ENCODE data around the gene TPP2. TPM values are rescaled to one million over a fixed set of nuclear protein-coding genes. Genes with fewer than 3 reads are reported as not detected.

The TPP2 gene
- total RNA-seq, 1 donor from 2014 or later: 29.3 TPM

DNA sequence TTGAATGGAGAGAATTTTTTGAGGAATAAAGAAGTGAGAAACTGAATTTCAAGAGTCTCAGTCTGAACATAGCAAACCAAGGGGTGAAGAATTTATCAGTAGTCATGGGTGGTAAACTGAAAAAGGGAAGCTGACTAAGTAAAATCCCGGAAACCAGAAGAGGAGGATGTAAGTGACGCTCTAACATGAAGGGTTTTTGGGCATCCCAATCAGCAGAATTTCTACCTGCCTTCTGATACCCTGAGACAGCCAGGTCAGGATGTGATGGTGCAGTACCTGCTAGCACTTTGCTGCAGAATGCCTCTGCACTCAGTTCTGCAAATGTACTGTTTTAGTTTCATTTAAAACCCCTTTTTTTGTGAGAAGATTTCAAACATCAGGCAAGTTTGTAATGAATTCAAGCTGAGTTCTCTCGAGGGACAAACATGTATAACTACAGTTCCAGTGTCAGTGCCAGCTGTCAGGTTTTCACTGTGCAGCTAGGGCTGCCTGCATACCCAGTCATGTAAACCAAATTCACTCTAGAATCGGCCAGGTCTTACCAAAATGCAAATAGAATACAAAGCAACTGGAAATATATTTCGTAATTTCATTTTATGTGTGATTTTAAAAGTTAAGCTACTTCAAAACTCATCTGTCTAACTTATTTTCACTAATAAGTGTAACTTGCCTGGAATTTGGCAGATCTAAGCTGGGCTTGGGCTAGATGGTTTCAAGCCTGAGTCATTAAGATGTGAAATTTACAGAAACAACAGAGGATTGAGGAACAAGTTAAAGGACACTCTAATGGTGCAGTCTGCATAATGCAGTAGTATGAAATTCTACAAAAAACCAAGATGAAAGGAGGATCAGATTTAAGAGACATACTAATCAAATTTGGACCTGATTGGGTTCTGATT lies 84.3 kb downstream of the TPP2 start:
- intact Hi-C loops (cut with DNase I): no loop called here
- DNase-seq: no peak
- ATAC-seq (ENCODE audit: poor library complexity): no peak

- intact Hi-C loops (cut with DNase I): no loop called here
- DNase-seq (no peak), ATAC-seq (ENCODE audit: poor library complexity) (no peak)
These were observed 85.4 kb downstream of the TPP2 start for GRCh38 chr13:102682211-102682610.

DNA sequence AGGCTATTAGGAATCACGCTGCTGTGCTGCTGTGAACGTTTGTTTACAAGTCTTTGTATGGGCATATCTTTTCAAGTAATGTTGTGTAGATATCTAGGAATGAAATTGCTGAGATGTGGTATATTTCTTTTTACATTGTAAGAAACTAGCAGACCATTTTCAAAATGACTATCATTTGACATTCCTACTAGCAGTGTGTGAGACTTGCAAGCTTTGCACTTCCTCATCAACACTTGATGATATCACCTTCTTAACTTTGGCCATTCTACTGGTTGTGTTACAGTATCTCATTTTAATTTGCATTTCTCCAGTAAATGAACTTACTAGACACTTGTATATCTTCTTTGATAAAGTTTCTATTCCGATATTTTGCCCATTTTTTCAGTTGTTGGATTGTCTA lies 85.9 kb downstream of the TPP2 start:
- no peak for ATAC-seq (ENCODE audit: poor library complexity)
- intact Hi-C loops (cut with DNase I): no loop called here
- no peak for DNase-seq

DNA sequence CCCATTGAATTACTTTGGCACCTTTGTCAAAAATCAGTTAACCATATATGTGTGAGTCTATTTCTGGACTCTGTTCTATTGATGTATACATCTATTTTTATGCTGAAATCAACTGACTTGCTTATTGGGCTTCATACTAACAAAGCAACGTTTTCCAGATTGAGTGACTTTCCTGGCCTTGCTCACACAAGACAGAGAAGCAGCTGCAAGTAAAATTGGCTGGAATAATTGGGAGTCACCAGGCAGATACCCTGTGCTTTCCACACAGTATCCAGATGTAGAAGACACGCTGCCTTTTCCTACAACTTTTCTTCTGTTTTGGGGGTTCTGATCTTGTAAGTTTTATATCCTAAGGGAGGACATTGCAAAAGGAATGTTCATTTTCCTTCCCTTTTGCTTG lies 86.9 kb downstream of the TPP2 start:
- ATAC-seq (ENCODE audit: poor library complexity): no peak
- intact Hi-C loops (cut with DNase I): no loop called here
- DNase-seq: no peak

DNA sequence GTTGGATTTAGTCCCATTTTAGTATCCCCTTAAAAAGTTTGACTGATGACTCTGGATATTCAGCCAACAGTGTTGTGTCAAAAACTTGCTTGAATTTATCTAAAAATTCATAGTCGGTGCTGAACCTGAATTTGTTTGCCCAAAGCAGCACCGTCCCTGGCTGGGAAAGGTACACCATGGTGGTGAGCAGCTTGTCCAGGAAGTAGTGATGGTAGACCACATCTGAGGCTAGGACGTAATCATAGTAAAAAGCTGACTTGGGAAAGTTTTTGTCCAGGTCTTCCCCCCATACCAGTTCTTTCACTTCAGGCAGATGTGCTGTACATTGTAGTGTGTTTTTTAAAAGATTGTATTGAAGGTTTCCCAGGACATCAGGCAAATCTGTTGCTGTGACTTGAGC lies 89.2 kb downstream of the TPP2 start:
- intact Hi-C loops (cut with DNase I): no loop called here
- ATAC-seq (ENCODE audit: poor library complexity) (no peak), DNase-seq (no peak)

DNA sequence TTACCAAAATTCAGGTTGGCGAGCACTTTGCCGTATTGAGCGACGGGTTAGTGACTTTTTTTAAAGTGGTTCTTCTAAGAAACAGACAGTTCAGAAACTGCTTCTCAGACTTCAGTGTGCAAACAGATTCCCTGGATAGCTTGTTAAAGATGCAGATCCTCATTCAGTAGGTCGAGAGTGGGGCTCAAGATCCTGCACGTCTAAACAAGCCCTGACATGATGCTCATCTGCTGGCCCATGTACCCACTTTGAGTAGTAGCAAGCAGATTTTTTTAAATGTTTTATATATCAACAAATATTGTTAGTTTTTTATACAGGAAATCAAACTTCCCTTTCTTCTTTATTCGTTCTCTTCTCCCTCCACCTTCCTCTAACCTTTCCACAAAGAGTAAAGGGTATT lies 90.7 kb downstream of the TPP2 start:
- DNase-seq (no peak), ATAC-seq (ENCODE audit: poor library complexity) (no peak)
- intact Hi-C loops (cut with DNase I): no loop called here

- ATAC-seq (ENCODE audit: poor library complexity): no peak
- intact Hi-C loops (cut with DNase I): no loop called here
- no peak for DNase-seq
These were observed 91.7 kb downstream of the TPP2 start for GRCh38 chr13:102688306-102688973.

GRCh38 chr13:102690883-102691282 lies 94.1 kb downstream of the TPP2 start:
- no peak for ATAC-seq (ENCODE audit: poor library complexity)
- intact Hi-C loops (cut with DNase I): no loop called here

DNA sequence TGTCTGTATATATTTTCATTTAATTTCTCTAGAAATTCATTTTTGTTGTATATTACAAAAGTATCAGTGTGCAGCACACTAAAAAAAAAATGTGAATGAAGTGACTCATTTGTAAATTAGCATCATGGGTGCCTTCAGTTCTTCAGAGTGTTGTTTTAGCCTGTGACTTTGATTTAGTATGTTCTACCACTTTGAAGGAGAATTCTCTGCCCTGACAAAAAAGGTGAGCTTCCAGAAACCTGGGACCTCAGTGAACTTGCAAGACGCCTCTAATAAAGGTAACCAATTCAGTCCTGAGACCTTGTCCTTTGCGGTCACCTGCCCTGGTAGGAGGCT lies 95.7 kb downstream of the TPP2 start:
- ATAC-seq (ENCODE audit: poor library complexity) (no peak), DNase-seq (no peak)
- intact Hi-C loops (cut with DNase I): no loop called here

More at GRCh38 chr13:102690883-102691282, 94.1 kb downstream of the TPP2 start:
- no peak for DNase-seq

DNA sequence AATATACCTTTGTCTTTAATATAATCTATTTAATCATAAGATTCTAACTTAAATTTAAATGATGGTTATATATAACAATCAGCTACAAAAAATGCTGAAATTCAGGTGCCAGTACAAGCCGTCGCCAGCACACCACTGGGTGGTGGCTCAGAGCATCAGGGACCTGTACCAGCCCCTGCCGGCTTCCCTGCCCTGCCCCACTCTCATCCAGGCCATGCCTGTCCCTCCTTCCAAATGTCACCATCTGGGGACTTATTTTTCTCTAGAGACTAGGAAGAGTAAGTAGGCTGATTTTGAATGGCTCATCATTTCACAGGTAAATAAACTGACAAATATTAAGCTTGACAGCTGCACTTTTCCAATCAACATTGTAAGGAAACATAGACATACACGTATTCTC lies 96.5 kb downstream of the TPP2 start:
- no peak for ATAC-seq (ENCODE audit: poor library complexity)

GRCh38 chr13:102693776-102694175 lies 97.0 kb downstream of the TPP2 start:
- DNase-seq: no peak
- ATAC-seq (ENCODE audit: poor library complexity): no peak
- intact Hi-C loops (cut with DNase I): no loop called here

More for the DNA sequence above, 96.5 kb downstream of the TPP2 start:
- DNase-seq: no peak
- intact Hi-C loops (cut with DNase I): no loop called here

DNA sequence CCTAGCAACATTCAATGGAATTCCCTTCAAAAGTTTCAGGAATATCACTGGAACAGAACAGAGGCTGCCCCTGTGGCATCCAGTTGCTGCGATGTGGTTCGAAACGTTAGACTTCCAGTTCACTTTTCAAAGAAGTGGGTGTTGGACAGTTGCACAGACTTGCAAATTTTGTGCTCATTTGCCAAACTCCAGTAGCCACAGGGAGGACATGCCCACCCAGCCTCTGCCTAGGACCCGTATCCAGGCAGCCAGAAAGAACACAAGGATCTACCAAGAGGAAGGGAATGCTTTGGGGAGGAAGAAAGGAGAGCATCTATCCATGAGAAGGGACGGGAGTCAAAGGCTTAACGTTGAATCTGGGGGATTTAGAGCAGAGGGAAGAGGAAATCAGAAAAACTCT lies 98.2 kb downstream of the TPP2 start, which contains the start of gene METTL21C:
TSS of gene METTL21C (minus strand) at position 108 of the 400 bp plus-strand sequence. CDS start 546 bp downstream, outside the sequence.
- intact Hi-C loops (cut with DNase I): no loop called here
- DNase-seq (no peak), ATAC-seq (ENCODE audit: poor library complexity) (no peak)

DNA sequence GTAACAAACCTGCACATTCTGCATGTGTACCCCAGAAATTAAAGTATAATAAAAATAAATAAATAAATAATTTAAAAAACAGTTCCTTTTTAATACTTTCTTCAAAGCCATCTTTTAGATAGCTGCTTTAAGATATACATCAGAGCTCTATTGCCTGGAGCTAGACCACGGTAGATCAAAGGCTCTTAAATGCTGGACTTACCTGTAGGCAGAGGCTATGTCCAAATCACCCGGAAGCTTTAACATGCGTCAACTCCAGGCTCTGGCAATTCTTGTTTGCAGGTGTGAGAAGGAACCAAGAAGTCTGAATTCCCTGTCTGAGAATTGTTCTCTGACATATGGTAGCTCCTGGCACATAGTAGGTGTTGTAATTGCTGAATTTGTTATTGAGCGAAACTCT lies 99.7 kb downstream of the TPP2 start:
- intact Hi-C loops (cut with DNase I): no loop called here
- ATAC-seq (ENCODE audit: poor library complexity) (no peak), DNase-seq (no peak)

DNA sequence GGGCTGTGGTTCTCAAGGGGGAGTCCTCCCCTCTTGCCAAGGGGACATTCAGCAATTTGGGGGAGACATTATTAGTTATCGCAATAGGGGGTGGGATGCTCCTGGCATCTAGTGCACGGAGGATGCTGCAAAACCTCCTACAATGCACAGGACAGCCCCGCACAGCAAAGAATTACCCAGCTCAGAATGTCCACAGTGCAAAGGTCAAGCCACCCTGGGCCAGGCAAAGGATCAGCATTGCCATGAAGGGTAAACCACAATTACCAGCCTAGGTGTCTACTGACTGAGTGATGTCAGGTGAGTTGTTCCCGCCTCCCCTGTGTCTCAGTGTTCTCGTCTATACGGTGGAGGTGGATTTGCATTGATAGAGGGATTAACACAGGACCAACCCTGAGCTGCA lies 100.5 kb downstream of the TPP2 start:
- ATAC-seq (ENCODE audit: poor library complexity) (no peak), DNase-seq (no peak)
- intact Hi-C loops (cut with DNase I): no loop called here

- ATAC-seq (ENCODE audit: poor library complexity) (no peak), DNase-seq (no peak)
- intact Hi-C loops (cut with DNase I): no loop called here
These were observed 101.3 kb downstream of the TPP2 start for GRCh38 chr13:102697929-102698648.

- no peak for DNase-seq
- intact Hi-C loops (cut with DNase I): no loop called here
- no peak for ATAC-seq (ENCODE audit: poor library complexity)
These were observed 101.8 kb downstream of the TPP2 start for GRCh38 chr13:102698649-102698980.

DNA sequence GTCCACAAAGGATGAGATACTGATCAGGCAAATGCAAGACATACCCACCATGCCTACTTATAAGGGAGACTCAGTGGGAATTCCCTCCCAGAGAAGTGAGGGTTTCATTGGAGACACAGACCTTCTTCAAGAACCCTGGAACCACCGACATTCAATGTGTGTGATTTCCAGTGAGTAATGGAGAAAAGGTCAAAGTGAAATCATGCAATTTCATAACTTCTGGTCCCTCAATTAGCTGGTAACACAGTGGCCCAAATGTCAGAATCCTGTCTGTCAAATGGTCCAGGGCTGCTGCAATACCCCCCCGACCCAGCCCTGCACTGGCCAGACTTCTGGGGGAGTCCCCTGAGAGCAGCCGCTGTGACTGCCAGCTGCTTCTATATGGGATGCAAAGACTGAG lies 102.7 kb downstream of the TPP2 start:
- ATAC-seq (ENCODE audit: poor library complexity): no peak
- intact Hi-C loops (cut with DNase I): no loop called here
- no peak for DNase-seq

DNA sequence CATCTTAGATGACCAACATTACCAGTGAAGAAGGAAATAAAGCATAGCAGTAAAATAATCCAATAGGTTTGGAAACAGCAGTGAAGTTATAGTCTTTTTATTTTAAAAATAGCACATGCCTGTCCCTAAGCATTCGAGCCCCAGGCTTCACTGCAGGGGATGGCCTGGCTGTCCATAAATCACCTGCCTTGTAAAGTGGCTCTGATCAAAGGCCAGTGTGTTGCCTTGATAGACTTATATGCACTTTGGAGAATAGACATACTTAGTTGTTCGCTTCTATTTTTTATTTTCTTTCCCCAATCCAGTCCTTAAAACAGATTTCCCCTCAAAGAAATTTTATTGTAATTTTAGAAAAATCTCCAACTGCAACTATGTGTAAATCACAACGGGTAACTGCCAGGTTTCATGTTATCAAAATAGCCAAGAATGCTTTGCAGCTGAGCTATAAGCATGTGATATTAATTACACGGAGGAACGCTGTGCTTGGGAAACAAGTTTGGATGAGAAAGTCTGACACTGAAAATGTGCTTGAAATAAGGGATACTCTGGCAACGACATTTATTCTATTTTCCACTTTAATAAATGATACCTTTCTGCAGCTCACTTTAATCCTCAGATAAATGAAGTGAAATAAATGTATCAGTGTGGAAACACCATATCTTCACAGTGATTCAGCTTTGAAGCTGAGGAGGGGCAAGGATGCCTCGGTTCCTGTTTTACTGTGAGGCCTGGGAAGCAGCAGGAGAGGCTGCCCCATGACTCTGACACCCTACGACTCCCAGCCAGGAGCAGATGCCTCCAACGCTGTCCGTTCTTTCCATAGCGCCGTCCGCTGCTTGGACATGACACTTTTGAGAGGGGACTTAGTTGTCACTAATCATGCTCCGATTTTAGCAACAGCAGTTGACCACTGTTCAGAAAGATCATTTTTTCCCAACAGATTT lies 103.6 kb downstream of the TPP2 start:
- ATAC-seq (ENCODE audit: poor library complexity) (peak; percentile 64), DNase-seq (no peak)
- intact Hi-C loops (cut with DNase I): no loop called here

- intact Hi-C loops (cut with DNase I): no loop called here
- ATAC-seq (ENCODE audit: poor library complexity) (no peak), DNase-seq (no peak)
These were observed 104.5 kb downstream of the TPP2 start for GRCh38 chr13:102701331-102701730.

Data from Right ventricle myocardium superior (tissue), 1 donor.